Neural cell (in vitro differentiated cells): ENCODE measurements around the gene SFT2D1. TPM values are rescaled to one million over a fixed set of nuclear protein-coding genes. Genes with fewer than 3 reads are reported as not detected.

Experiments used
- H2AFZ ChIP-seq: fragments of 200-600, 300-800 bp; sonication (generic), shearing (Covaris generic); 2 replicates; pipeline ENCODE4 v1.6.0; 2014; ENCODE audit warnings: low read depth, mild to moderate bottlenecking, antibody characterized with exemption, low read length, moderate library complexity
- H3F3A ChIP-seq: fragments of 200-600 bp; shearing (Covaris generic); 2 replicates; pipeline ENCODE4 v1.6.1; 2016; ENCODE audit warnings: mild to moderate bottlenecking, moderate library complexity, mixed read lengths, antibody characterized with exemption, low read length; ENCODE audit not compliant: insufficient read depth, poor library complexity, severe bottlenecking
- H3K27ac ChIP-seq: fragments of 200-600, 300-800 bp; sonication (generic), shearing (Covaris generic); 2 replicates; pipeline ENCODE4 v1.5.1; 2014; ENCODE audit warnings: mild to moderate bottlenecking, low read length, moderate library complexity
- H3K27me3 ChIP-seq: fragments of 300-800, 200-600 bp; sonication (generic), shearing (Covaris generic); 2 replicates; pipeline ENCODE4 v1.6.0; 2014; ENCODE audit warnings: mild to moderate bottlenecking, low read depth, low read length, moderate library complexity; ENCODE audit not compliant: insufficient read depth
- H3K36me3 ChIP-seq: fragments of 300-800, 200-600 bp; sonication (generic), shearing (Covaris generic); 2 replicates; pipeline ENCODE4 v1.5.1; 2014; ENCODE audit warnings: mild to moderate bottlenecking, antibody characterized with exemption, low read length, moderate library complexity; ENCODE audit not compliant: insufficient read depth
- H3K4me2 ChIP-seq: fragments of 300-800, 200-600 bp; sonication (generic), shearing (Covaris generic); 2 replicates; pipeline ENCODE4 v1.6.0; 2014; ENCODE audit warnings: mild to moderate bottlenecking, low read length
- H3K4me3 ChIP-seq: fragments of 300-800, 200-600 bp; sonication (generic), shearing (Covaris generic); 2 replicates; pipeline ENCODE4 v1.5.1; 2014; ENCODE audit warnings: mild to moderate bottlenecking, low read length, moderate library complexity
- H3K79me2 ChIP-seq: fragments of 200-600 bp; shearing (Covaris generic); replicated peaks from 2 replicates; pipeline ENCODE4 v1.6.0; 2014; ENCODE audit warnings: mild to moderate bottlenecking, low read length, moderate library complexity; ENCODE audit not compliant: insufficient read depth
- H3K9ac ChIP-seq: fragments of 300-800, 200-600 bp; sonication (generic), shearing (Covaris generic); 2 replicates; pipeline ENCODE4 v1.6.1; 2016; ENCODE audit warnings: mild to moderate bottlenecking, low read length, mixed read lengths
- H3K9me2 ChIP-seq: fragments of 200-600 bp; shearing (Covaris generic); 2 replicates; pipeline ENCODE4 v1.6.1; 2016; ENCODE audit warnings: mild to moderate bottlenecking, low read length, mixed read lengths; ENCODE audit not compliant: insufficient read depth
- H3K9me3 ChIP-seq: fragments of 200-600, 300-800 bp; sonication (generic), shearing (Covaris generic); 2 replicates; pipeline ENCODE4 v1.6.1; 2016; ENCODE audit warnings: mild to moderate bottlenecking, mixed run types, low read length, moderate library complexity, mixed read lengths
- H4K20me1 ChIP-seq: fragments of 200-600 bp; shearing (Covaris generic); 2 replicates; pipeline ENCODE4 v1.6.1; 2016; ENCODE audit warnings: mild to moderate bottlenecking, mixed run types; ENCODE audit not compliant: insufficient read depth
- EP300 ChIP-seq: fragments of 450-650 bp; conservative IDR thresholded peaks from 2 replicates; pipeline ENCODE4 v1.6.1; 2014; ENCODE audit warnings: antibody characterized with exemption, mild to moderate bottlenecking, moderate library complexity; ENCODE audit not compliant: poor library complexity, severe bottlenecking
- EZH2 ChIP-seq: fragments of 200-600, 300-800 bp; shearing (Covaris generic), sonication (generic); IDR thresholded peaks from 2 replicates; pipeline ENCODE4 v1.6.1; 2014; ENCODE audit warnings: antibody characterized with exemption, low read length, borderline replicate concordance, mild to moderate bottlenecking; ENCODE audit not compliant: insufficient read depth, poor library complexity, severe bottlenecking
- MXI1 ChIP-seq: fragments of 450-650 bp; conservative IDR thresholded peaks from 2 replicates; pipeline ENCODE4 v1.6.1; 2014; ENCODE audit warnings: antibody characterized with exemption, mild to moderate bottlenecking; ENCODE audit not compliant: poor library complexity, severe bottlenecking
- POLR2AphosphoS5 ChIP-seq: IDR thresholded peaks from 2 replicates; pipeline ENCODE4 v1.6.1; 2012
- RAD21 ChIP-seq: fragments of 450-650 bp; conservative IDR thresholded peaks from 2 replicates; pipeline ENCODE4 v1.6.1; 2014; ENCODE audit warnings: antibody characterized with exemption, mild to moderate bottlenecking, moderate library complexity
- SMC3 ChIP-seq: fragments of 450-650 bp; conservative IDR thresholded peaks from 2 replicates; pipeline ENCODE4 v1.6.1; 2014; ENCODE audit warnings: antibody characterized with exemption, mild to moderate bottlenecking, moderate library complexity; ENCODE audit not compliant: poor library complexity
- TAF1 ChIP-seq: IDR thresholded peaks from 2 replicates; pipeline ENCODE4 v1.6.1; 2012; ENCODE audit warnings: low read depth
- polyA plus RNA-seq: library from polyadenylated mRNA; depleted of rRNA; stranded (reverse); fragments of >200 nt; gene quantifications from 2 replicates; pipeline ENCODE4 v1.2.3, GENCODE V29; 2014
- TF ChIP-seq, protein P1 (sequence below): fragments of 450-650 bp; IDR thresholded peaks from 2 replicates; pipeline ENCODE4 v1.5.1; 2014; ENCODE audit warnings: antibody characterized with exemption, mild to moderate bottlenecking, moderate library complexity; ENCODE audit not compliant: poor library complexity, severe bottlenecking
- TF ChIP-seq, protein P2 (sequence below): IDR thresholded peaks from 2 replicates; pipeline ENCODE4 v1.6.1; 2012; ENCODE audit warnings: borderline replicate concordance

The SFT2D1 gene
- polyA plus RNA-seq, 1 donor from 2014 or later = 81.7 TPM

GRCh38 chr6:166370489-166370888 is 28.1 kb upstream of the SFT2D1 start:
- H4K20me1 ChIP-seq = no peaks in the 10 kb centered on the region
- no peak overlapping the region for H3K4me3 ChIP-seq
- H3K4me2 ChIP-seq = no peak overlapping the region
- no peaks in the 10 kb centered on the region for H3F3A ChIP-seq
- no peaks in the 10 kb centered on the region for H3K27me3 ChIP-seq
- H3K79me2 ChIP-seq = no peaks in the 10 kb centered on the region
- no peaks in the 10 kb centered on the region for H3K9me3 ChIP-seq
- peaks cover 7% of the 10 kb centered on the region for H3K36me3 ChIP-seq
- H3K27ac ChIP-seq = no peak overlapping the region
- no peak overlapping the region for H3K9ac ChIP-seq
- H2AFZ ChIP-seq = no peak overlapping the region
- H3K9me2 ChIP-seq = no peaks in the 10 kb centered on the region
- TF ChIP-seq RAD21 = no peak
- no peak for TF ChIP-seq TAF1
- TF ChIP-seq SMC3 = no peak
- TF ChIP-seq MXI1 = no peak
- TF ChIP-seq, protein P1, sequence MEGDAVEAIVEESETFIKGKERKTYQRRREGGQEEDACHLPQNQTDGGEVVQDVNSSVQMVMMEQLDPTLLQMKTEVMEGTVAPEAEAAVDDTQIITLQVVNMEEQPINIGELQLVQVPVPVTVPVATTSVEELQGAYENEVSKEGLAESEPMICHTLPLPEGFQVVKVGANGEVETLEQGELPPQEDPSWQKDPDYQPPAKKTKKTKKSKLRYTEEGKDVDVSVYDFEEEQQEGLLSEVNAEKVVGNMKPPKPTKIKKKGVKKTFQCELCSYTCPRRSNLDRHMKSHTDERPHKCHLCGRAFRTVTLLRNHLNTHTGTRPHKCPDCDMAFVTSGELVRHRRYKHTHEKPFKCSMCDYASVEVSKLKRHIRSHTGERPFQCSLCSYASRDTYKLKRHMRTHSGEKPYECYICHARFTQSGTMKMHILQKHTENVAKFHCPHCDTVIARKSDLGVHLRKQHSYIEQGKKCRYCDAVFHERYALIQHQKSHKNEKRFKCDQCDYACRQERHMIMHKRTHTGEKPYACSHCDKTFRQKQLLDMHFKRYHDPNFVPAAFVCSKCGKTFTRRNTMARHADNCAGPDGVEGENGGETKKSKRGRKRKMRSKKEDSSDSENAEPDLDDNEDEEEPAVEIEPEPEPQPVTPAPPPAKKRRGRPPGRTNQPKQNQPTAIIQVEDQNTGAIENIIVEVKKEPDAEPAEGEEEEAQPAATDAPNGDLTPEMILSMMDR = no peak
- no peak for TF ChIP-seq POLR2AphosphoS5
- no peak for TF ChIP-seq EP300
- TF ChIP-seq, protein P2, sequence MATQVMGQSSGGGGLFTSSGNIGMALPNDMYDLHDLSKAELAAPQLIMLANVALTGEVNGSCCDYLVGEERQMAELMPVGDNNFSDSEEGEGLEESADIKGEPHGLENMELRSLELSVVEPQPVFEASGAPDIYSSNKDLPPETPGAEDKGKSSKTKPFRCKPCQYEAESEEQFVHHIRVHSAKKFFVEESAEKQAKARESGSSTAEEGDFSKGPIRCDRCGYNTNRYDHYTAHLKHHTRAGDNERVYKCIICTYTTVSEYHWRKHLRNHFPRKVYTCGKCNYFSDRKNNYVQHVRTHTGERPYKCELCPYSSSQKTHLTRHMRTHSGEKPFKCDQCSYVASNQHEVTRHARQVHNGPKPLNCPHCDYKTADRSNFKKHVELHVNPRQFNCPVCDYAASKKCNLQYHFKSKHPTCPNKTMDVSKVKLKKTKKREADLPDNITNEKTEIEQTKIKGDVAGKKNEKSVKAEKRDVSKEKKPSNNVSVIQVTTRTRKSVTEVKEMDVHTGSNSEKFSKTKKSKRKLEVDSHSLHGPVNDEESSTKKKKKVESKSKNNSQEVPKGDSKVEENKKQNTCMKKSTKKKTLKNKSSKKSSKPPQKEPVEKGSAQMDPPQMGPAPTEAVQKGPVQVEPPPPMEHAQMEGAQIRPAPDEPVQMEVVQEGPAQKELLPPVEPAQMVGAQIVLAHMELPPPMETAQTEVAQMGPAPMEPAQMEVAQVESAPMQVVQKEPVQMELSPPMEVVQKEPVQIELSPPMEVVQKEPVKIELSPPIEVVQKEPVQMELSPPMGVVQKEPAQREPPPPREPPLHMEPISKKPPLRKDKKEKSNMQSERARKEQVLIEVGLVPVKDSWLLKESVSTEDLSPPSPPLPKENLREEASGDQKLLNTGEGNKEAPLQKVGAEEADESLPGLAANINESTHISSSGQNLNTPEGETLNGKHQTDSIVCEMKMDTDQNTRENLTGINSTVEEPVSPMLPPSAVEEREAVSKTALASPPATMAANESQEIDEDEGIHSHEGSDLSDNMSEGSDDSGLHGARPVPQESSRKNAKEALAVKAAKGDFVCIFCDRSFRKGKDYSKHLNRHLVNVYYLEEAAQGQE = no peak
- no peak for TF ChIP-seq EZH2

DNA sequence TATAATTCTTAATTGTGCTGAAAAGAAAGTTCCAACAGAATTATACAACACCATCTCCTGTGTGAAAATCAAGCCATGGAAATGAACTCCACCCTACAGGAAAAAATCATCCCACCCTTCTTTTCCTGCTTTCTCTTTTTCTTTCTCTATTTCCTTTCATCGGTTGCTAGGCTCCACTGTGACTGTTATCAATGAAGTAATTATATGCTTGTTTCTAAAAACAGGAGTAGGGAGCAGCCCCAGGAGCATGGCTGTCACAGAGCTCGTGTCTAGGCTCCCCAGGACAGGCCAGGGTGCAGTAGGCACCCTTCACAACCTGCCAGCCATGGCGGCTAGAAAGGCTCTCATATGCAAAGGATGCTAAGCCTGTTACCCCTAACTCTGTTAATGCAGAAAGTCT is 27.4 kb upstream of the SFT2D1 start:
- Histone ChIP-seq H3K9ac (no peak overlapping the region), H3K4me2 (no peak overlapping the region), H2AFZ (no peak overlapping the region), H3K9me3 (no peaks in the 10 kb centered on the region), H3K79me2 (no peaks in the 10 kb centered on the region), H3K36me3 (peaks cover 10% of the 10 kb centered on the region), H3F3A (no peaks in the 10 kb centered on the region), H4K20me1 (no peaks in the 10 kb centered on the region), H3K9me2 (no peaks in the 10 kb centered on the region), H3K27ac (no peak overlapping the region), H3K27me3 (no peaks in the 10 kb centered on the region), H3K4me3 (no peak overlapping the region)
- no peak for TF ChIP-seq EP300
- no peak for TF ChIP-seq RAD21
- TF ChIP-seq SMC3 = no peak
- TF ChIP-seq TAF1 = no peak
- no peak for TF ChIP-seq MXI1
- TF ChIP-seq EZH2 = no peak
- TF ChIP-seq, protein P2 = no peak
- TF ChIP-seq POLR2AphosphoS5 = no peak
- TF ChIP-seq, protein P1 = no peak
